ENCODE data around the gene CRACR2B.

DNA sequence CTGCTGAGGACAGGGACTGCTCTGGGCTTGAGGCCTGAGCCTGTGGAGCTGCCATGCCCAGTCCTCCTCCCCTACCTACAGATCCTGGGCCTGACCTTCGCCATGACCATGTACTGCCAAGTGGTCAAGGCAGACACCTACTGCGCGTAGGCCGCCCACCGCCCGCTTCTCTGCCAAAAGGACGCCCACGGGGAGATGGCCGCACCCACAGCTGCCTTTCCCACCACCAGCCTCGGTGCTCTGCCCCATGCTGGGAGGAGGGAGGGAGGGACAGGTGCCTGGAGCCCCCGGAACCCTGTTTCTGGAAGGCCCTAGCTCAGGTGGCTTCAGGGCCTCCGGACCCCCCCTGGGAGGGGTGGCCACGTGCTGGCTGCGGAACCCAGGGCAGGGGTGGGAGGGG lies 38.8 kb downstream of the CRACR2B start:
- no peak for TF ChIP-seq POLR2A (IDR thresholded peaks at IDR 0.05; ENCODE audit: low read depth, low read length)
- TF ChIP-seq TAF1 (IDR thresholded peaks at IDR 0.05; ENCODE audit: borderline replicate concordance, low read depth, low read length): no peak
